Bone marrow (tissue), 2 donors: ENCODE measurements around the gene MTCL3.

Experiments used
- DNase-seq, 2 donors: peaks; one replicate each; lab custom pipeline; 2025; lab: John Stamatoyannopoulos, UW

Gene MTCL3

DNA sequence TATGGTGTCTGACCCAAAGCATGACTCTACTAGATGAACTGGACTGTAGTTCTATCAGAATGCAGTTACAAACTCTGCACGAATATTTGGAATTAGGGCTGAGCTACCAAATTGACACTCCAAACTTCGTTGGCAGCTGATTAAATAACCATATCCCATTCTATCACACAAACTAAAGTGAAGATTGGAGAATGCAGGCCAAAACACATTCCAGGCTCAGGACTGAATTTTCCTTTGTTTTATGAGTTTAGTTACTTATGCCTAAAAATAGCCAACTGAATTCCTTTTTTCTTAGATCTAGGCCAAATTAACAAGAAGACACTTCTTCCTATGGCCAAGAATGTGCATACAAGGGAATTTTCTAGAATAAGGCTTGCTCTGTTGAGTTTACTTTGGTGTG lies 50.2 kb downstream of the MTCL3 start:
- no peak for DNase-seq

DNA sequence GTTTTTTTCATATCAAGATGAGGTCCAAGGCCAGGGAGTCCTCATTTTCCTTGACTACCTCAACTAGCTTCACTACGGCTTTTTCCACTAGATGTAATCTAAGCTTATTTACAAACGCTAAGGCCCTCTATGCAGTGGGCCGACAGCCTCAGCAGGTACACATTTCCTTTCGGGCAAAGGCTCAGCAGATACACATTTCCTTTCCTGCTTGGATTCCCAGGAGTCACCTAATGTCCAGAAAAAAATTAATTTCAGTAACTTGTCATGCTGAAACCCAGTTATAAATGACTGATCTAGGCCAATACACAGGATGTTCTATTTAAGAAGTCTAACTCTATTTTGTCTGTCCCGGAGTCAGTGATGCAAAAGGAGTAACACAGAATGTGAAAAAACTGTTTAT lies 52.7 kb downstream of the MTCL3 start:
- DNase-seq, result no peak

DNA sequence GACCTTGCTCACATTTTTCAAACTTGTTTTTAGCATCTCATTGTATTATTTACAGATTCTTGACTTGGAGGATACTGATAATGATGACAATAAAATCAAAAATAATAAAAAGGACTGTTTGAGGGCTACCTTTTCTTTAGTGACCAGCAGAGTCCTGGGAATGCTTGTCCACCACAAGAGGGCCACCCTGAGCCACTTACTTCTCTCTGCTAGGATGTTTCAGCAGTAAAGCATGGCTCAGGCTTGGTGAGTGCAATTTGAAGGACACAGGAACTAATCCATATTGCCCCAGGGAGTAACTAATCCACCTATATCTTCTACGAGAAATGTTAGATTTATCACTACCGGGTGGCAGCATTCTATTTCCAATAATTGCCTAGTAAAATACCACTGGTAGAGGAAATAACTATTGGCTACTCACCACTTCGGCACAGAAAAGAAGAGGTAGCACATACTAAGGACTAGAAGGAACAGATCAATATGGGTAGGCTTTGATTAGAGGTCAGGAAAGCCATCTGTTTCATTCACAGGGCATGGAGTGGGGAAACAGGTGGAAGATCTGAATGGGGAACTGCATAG lies 54.2 kb downstream of the MTCL3 start:
- peak; percentile 12 to 34 for DNase-seq

DNA sequence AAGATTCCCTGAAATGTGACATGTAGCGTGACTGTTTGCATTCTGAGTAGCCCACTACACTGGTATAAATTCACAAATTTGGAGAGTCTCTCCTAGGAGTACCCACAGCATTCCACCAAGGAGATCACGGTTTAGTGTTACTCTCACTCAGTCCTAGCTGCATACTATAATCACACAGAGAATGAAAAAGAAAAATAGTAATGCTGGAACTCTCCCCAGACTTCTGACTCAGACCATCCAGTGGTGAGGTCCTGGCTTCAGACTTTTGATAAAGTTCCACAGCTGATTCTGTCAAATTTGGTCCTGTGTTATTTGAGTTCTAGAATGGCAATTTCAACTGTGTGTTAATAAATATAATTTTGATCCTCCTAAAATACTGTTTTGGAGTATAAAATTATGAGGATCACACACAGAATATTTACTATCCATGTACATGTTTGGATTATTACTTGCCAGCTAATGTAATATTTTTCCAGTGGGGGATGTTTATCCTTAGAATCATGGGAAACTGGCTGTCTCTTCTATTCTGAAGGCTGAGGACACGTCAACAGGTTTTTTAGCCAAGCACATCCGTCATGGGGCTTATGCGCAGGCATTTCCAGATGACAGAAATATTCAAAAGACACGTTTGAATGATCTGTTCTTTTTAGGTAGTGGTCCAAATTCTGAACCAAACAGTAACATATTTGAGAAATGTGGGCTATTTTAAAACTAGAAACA lies 54.8 kb downstream of the MTCL3 start:
- DNase-seq, result no peak

DNA sequence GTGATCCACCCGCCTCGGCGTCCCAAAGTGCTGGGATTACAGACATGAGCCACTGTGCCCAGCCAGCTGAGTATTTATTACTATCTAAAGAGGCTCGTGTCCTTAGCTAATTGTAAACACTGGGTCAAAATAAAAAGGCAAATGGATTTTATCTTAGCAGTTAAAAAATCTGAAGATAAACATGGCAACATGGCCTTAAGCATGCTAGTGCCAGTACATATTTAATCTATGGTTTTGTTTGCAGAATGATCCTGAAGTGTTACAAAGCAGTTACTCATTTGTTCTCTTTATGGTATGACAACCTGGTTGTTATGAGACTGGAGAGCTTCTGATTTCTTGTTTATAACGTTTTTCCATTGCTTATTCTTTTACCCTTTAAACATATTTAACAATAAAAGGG lies 56.1 kb downstream of the MTCL3 start:
- DNase-seq, result no peak

DNA sequence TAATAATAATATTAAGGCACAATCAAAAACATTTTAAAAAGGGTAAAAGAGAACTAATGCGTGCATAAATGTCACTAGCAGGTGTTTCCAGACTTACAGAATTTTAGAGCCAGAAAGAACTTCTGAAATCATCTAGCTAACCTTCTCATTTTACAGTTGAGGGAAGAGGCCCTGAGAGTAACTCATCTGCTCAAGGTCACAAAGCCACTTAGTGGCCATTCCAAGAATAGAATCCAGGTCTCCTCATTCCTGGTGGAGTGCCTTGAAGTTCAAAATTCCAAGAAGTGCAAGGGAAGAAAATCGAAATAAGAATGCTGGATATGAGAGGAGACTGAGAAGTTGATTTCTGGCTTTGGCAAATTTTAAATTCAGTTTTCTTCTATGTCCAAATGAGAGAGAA lies 56.8 kb downstream of the MTCL3 start:
- DNase-seq, result no peak

DNA sequence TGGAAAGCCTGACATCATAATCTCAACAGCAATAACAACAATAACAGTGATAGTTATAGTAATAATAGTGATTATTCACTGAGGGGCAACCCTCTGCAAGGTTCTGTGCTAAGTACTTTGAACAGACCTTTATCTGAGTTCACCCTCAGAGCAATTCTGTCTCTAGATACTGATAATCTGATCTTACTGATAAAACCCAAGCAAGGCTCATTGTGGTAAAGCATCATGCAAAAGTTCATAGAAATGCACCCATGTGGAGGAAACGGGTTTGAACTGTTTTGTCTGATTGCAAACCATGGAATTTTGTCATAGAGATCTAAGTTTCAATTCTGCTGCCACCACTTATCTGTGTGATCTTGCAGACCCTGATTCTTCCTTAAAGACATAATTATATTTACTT lies 58.7 kb downstream of the MTCL3 start:
- no peak for DNase-seq

DNA sequence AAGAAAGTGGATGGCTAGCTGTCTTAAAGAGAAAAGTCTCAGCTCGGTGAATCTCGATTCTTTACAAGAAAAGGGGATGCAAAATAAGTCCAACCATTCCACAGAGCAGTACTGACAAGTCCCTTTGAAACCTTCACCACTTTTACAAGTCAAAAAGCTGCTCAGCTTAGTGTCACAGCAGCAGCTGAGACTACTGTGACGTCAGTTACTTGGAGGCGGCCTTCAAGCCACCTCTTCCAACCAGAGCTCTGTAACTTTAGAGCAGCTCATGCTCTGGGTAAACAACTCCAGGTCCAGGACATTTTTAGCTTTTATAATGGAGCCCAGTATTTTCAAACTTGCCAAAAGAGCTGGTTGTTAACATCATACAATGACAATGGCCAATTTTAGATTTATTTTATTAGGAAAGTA lies 59.9 kb downstream of the MTCL3 start, which contains the start of gene KIAA0408:
Gene KIAA0408, minus strand, starts transcription at position 159 of the 411 bp plus-strand sequence. CDS start 5,408 bp downstream, outside the sequence.
- DNase-seq, result no peak

DNA sequence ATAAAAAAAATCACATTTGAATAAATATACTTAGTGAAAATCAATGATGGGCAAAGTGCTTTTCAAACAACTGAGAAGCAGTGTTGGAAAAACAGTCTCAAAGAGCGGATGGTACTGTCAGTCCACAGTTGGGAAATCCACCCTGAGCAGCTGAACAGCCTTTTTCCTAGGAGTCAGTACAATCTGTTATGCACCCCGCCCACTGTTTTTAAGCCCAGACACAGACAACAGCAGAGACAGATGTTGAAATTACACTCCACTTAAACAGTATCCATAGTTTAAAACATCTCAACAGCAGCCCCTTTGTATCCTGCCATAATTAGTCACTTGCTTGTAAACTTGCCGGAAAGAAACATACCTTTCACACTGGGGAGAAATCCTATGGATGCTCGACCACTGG lies 60.3 kb downstream of the MTCL3 start:
- DNase-seq, result no peak

DNA sequence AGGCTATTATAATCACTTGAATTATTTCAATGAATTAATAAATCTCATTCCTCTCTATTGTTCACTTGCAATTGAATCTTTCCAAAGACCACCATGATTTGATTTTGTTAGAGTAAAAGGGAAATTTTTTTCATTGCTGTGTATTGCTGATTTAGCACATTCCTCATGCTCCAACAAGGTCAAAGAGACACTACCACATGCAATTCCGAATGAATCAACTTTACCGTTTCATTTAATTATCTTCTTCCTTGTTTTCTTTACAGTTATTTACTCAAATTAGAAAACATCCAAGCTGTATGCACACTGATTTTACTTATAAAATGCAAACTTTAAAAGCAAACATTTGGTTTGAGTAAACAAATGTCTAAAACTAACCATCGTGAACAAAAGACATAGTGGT lies 60.9 kb downstream of the MTCL3 start:
- no peak for DNase-seq

DNA sequence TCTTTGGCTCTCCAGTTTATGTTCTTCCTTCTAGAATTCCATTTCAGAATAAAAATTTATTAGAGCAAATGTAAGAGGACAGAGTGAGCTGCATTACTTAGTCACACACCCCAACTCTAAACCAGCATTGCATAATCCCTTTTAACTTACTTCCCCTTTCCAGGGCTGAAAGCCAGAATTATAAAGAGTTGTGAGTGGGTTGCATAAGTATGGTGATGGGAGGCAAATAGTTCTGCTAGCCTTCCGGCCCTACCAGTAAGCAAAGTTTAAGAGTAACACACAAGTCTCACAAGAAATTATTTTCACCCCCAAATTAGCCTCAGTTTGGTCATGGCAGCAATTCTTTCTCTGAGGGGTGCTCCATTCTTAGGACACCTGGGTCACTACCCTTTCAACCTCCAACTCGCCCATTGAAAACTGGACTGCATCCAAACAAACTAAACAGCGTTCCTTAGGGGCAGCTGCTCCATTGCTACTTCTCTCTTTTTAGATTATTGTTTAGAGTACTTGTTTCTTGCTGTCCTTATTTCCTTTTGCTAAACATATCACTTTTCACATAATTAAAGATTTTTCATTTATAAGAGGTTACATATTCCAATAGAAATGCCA lies 61.6 kb downstream of the MTCL3 start:
- DNase-seq, result peak; percentile 5 to 92

DNA sequence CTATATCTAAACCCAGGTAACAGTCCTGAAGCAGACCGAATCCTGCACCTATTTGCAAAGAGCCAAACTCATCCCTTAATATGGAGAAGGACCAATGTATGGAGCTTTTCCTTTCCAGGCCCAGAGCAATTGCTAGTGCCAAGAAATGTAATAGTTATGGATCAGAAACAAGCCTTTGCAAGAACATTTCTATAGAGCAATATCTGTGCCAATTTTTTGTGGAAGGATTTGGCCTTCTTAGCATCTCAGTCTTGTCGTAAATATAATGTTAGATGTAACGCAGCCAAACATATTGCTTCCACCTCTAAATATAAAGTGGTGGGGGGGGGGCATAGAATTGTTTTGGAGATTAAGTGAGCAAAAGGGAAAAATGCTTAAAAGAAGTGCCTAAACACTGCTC lies 62.7 kb downstream of the MTCL3 start:
- DNase-seq, result no peak

DNA sequence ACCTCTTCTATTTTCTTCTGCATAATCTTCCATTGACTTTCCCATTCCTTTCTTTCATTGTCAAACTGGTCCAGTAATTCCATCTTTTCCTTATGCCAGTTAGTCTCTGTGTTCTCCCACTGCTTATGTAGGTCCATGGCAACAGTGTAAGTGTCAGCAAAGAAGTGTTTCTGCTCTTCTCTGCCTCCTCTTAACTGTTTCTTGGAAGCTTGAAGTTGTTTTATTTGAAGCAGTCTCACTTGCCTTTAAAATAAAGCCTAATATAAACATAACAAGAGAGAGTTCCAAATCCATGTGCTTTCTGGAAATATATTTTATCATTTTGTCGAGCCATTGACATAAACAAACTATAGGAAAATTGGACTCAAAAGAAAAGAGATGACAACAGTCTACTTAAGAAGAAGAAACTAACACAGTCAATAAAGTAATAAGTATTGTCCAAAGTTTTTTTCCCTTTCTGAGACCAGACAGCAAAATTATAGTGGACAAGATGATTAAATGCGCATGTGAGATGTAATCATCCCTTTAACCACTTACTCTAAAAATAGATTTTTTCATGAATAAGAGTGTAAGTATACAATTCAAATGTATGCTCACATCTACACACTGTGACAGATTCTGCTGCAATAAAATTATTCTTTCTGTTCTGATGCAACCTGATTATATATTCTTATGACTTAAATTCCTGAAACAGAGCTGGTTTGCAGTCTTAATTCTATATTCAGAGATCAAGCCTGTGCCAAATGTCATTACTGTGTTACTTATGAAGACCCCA lies 65.1 kb downstream of the MTCL3 start:
- DNase-seq, result no peak

DNA sequence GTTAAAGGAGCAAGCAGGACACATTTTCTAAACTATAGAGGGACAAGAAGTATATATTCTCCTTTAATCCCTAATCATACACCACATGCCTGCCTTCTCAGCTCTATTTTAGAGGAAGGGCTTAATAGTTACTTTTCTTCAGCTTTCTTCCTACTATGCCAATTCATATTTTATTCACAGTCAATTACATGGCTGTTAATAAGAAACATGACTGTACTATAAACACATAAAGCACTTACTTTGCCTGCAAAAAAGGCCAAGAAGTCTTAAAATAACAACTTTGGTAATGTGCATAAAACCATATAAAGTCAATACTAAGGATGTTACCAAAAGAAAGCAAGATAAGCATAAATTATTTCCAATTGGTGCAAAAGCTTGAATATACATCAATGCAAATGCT lies 66.3 kb downstream of the MTCL3 start:
- no peak for DNase-seq

DNA sequence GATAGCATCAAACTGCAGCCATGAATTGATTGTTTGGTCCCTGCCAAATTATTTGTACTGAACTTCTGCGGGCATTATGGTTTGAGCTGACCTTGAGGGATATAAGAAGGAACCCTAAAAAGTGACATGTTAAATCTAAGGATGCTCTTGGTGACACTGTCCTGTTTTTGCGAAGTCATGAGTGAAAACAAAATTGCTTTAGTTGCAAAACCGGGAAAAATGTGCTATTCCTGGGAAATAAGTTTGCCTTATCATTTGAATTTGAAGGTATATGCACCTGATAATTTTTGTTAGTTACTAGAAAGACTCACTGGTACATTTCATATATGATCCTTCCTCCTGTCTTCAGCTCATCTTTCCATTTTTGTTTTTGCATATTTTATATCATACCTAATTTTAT lies 67.7 kb downstream of the MTCL3 start:
- DNase-seq, result no peak

DNA sequence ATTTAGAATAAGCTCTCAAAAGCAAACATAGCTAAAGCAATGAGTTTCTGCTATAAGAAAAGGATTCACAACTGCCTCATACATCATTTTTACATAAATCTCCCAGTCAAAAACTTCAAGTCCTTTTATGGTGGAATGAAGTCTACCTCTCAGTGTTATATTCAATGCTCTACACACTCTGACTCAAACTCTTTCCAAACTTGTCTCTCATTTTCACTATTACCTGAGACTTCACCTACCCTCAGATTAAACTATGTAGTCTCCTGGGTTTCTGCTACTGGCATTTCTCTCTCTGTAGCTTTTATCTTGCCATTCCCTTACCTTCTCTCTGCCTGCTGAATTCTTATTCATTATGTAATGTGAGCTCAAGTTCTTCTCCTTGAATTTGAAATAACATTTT lies 71.4 kb downstream of the MTCL3 start:
- DNase-seq, result no peak

DNA sequence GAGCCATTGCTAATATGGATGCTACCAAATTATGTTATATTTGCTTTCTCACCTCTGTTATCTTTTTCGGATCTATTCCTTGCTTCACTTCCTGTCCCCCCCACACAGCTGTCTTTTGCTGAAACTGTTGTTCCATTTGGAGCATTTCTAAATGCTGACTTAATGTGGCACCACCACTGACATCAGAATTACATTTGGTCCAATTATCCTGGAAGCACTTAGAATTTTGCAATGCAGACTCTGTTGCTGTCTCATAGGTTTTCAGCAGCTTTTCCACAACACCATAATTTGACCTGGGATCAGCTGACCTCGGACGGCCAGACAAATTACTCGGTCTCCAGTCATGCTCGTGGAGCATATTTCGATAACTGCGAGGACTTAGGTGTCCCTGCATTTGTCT lies 72.8 kb downstream of the MTCL3 start:
- DNase-seq, result no peak

DNA sequence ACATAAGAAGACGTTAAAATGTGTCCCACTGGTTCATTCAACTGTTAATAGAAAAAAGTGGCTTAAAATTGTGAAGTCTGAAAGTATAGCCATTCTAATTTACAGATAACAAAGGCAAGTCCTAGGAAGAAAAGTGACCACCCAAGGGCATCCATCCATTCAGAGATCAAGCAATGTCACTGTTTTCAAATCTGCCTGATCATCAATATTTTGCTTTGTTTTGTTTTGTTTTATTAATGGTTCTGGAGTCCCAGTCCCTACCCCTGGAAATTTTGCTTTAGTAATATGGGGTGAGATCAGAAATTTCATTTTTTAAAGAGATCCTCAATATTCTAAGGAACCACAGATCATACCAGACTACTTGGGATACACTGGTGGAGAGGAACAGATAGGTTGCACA lies 77.3 kb downstream of the MTCL3 start:
- no peak for DNase-seq

DNA sequence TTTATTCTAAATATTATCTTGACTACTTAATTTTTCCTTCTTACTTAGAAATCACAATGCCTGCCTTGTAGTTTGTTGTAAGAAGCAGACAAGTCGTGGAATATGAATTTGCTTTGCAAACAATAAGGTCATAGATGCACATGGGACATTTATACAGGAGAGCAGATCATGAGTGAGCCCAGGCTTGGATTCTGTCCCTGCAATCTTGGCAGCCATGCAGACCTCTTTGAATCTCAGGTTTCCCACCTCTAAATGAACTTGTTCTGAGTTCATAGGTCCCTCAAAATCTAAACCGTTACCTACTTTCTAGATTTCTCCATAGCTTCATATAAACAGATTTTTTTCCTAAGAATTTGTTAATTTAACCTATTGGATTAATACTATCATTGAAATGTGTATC lies 79.4 kb downstream of the MTCL3 start:
- no peak for DNase-seq

DNA sequence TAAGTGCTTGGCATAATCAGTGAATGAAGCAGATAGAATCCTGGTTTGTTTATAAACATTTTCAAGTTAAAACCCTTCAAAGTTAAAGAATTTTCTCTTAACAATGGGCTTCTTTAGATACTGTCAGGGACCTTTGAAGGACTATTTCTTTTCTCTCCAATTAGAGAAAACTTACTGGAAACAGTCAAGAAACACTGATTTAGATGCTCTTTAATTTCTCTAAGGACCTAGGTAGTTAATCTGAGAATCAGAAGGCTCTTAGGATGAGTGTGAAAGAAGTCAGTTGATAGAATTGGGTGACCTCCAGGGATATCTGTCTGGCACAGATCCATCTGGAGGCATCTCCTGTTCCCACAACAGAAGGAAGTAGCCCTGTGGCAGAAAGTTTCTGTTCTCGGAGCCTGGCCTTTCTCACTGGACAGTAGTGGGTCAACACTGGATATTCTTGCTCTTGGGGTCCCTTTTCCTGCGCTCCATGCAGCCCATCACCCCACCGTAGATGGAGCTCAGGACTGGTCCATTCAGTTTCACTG lies 82.5 kb downstream of the MTCL3 start:
- DNase-seq, result no peak

DNA sequence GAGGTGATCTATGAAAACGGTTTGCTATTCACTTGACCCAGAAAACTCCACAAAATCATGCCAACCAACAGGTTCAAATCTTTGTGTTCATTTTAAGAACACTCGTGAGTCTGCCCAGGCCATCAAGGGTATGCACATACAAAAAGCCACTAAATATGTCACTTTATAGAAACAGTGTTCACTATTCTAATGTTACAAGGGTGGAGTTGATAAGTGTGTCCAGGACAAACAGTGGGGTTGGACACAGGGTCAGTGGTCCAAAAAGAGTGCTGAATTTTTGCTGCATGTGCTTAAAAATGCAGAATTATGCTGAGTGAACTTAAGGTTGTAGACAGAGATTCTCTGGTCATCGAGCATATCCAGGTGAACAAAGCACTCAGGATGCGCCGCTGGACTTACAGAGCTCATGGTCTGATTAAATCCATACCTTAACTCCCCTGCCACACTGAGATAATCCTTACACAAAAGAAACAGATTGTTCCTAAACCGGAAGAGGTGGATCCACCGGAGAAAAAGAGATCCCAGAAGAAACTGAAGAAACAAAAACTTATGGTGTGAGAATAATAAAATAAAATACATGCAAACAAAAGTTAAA lies 83.4 kb downstream of the MTCL3 start:
- no peak for DNase-seq

DNA sequence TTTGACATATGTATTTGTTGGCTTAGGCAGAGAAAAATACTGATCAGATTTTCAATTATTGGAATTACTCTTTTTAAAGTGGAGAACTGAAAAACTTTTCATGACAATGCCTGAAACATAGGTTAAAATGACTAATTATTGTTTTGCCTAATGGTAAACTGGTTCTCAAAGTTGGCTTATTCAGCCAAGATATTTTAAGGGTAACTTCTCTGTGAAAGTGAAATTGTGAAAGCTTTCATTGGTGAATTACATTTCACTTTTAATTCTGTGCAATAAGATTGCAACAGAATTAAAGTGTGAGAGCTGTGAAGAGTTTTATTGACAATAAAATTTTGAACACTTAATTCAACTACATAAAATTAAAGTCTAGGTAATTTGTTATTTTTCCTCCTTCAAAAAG lies 84.5 kb downstream of the MTCL3 start:
- no peak for DNase-seq
